NCI-H2227 (cell line): ENCODE measurements around the gene CCL24.
"Not testable (repeated sequence)": the region's sequence is repeated elsewhere in the genome, so short reads cannot be mapped to it uniquely, and the experiment has no call there.

ENCODE experiments used
- DNase-seq: peaks from one replicate; lab custom pipeline; 2025; ENCODE audit not compliant: unreplicated experiment; lab: John Stamatoyannopoulos, UW

Gene CCL24

GRCh38 chr7:75788154-75788847 is 25.3 kb downstream of the CCL24 start:
- not testable (repeated sequence) for DNase-seq

DNA sequence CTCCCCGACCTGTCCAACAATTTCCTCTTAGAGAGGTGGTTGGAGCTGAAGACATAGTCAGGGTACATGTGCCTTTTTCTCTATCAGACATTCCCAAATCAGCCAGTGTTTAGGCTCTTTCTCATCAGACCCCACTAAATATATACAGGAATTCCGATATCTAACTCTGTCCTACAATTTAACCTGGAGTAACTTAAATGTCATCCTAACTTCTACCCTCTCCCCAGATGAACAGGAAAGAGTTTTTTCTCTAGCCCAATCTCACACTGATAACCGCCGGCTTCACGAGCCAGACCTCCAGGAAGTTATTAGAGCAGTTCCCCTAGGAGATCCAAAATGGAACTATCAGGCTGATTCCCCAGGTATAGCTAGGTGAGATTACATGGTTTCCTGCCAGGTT is 30.5 kb downstream of the CCL24 start:
- not testable (repeated sequence) for DNase-seq

GRCh38 chr7:75780647-75781273 is 32.8 kb downstream of the CCL24 start:
- DNase-seq, result not testable (repeated sequence)

- not testable (repeated sequence) for DNase-seq
These were observed 34.1 kb downstream of the CCL24 start for GRCh38 chr7:75779516-75779915.

GRCh38 chr7:75779035-75779434 is 34.6 kb downstream of the CCL24 start:
- DNase-seq, result not testable (repeated sequence)

GRCh38 chr7:75776295-75776971 is 37.2 kb downstream of the CCL24 start:
- DNase-seq, result no peak

DNA sequence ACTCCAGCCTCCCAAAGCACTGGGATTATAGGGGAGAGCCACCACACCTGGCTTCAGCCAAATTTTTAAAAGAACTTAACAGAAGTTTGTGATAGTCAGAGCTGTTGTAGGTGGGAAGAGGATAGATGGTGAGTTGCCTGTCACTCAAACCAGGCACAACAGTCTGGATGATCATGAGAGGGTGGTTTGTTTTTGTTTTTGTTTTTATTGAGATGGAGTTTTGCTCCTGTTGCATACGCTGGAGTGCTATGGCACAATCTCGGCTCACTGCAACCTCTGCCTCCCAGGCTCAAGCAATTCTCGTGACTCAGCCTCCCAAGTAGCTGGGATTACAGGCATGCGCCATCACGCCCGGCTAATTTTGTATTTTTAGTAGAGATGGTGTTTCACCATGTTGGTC is 39.6 kb downstream of the CCL24 start:
- not testable (repeated sequence) for DNase-seq

- DNase-seq, result no peak
These were observed 41.2 kb downstream of the CCL24 start, which contains the start of gene CCL26 for GRCh38 chr7:75772081-75773077. Gene CCL26 (minus strand): TSS chr7:75772211. CDS start chr7:75772176, 35 bp downstream.

- no peak for DNase-seq
These were observed 42.4 kb downstream of the CCL24 start for GRCh38 chr7:75771224-75771623.

- DNase-seq, result peak; percentile 59
These were observed 51.2 kb downstream of the CCL24 start for GRCh38 chr7:75762350-75762917.

DNA sequence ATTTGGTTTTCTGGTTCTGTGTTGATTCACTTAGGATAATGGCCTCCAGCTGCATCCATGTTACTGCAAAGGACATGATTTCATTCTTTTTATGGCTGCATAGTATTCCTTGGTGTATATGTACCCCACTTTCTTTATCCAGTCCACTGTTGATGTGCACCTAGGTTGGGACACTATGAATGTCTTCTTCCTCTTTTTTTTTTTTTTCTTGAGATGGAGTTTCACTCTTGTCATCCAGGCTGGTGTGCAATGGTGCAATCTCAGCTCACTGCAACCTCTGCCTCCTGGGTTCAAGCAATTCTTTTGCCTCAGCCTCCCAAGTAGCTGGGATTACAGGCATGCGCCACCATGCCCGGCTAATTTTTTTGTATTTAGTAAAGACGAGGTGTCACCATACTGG is 51.8 kb downstream of the CCL24 start:
- not testable (repeated sequence) for DNase-seq
